Temporal lobe (tissue), 1 donor: ENCODE data around the gene GABBR2. TPM values are rescaled to one million over a fixed set of nuclear protein-coding genes. Genes with fewer than 3 reads are reported as not detected.

Source experiments
- total RNA-seq: library from RNA; depleted of rRNA; stranded (reverse); fragments of >200 nt; gene quantifications from one replicate; pipeline ENCODE4 v1.2.3, GENCODE V29; 2014

GABBR2 gene
- total RNA-seq, 1 donor from 2014 or later: 47.2 TPM

Other genes with a start within 250 kb of the GABBR2 start
- gene ANKS6, start 87.6 kb upstream of the GABBR2 start, total RNA-seq: 3.4 TPM
- 3.2 TPM for gene GALNT12, start 98.7 kb upstream of the GABBR2 start, total RNA-seq
- gene COL15A1, start 235.0 kb upstream of the GABBR2 start, total RNA-seq: 8.4 TPM